ENCODE data around the gene FRAT2. TPM values are rescaled to one million over a fixed set of nuclear protein-coding genes. Genes with fewer than 3 reads are reported as not detected.

Gene FRAT2
- total and polyA plus RNA-seq, 2 of the 13 experiments (the other 11 are each of a cell fraction or from before 2014, with no cell fraction given) = 7.2 to 14.1 TPM

DNA sequence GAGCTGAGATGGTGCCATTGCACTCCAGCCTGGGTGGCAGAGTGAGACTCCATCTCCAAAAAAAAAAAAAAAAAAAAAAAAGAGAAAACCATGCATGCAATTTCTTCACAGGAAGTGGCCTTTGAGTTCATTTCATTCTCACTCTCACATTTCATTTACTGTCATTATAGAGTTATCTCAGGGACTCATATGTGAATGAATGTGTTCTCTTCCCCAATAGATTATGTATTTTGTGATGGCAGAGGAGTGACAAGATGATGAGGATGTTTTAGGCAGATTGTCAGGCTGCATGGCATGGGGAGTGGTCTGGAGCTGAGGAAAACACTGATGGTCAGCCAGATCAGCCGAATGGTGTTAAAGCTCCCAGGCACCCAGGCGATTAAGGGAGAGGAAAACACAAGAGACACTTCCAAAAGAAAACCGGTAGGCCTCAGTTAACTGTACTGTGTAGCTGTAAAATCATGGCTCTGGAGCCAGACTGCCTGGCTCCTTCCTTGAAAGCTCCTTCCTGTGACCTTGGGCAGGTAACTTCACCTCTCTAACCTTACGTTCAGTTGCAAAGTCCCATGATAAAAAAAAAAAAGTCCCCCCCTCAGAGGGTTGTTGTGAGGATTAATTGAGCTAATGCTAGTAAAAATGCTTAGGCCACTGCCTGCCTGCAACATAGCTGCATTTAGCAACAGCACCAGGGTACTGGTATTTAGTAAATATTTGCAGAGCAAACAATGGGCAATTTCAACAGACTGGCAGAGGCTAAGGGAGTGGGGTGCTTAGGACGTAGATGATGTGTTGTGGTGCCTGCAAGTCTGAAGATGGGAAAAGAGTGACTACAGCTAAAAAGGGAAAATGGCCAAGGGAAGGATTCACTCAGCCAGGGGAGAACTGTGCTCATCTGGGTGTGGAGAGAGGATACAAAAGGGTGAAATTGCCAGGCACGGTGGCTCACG lies 6.9 kb downstream of the FRAT2 start (continued):
- no peak for TF ChIP-seq SIN3A (IDR thresholded peaks at IDR 0.05; ENCODE audit: borderline replicate concordance, low read depth, low read length)
- no peak for TF ChIP-seq RNF2 (conservative IDR thresholded peaks at IDR 0.05; ENCODE audit: low read depth)
- TF ChIP-seq ATF7 (IDR thresholded peaks at IDR 0.05) = no peak
- TF ChIP-seq ATF7 (CRISPR knock-in tag; IDR thresholded peaks at IDR 0.05) = no peak
- TF ChIP-seq ZNF20 (CRISPR knock-in tag; IDR thresholded peaks at IDR 0.05) = no peak
- no peak for TF ChIP-seq GTF2F1 (IDR thresholded peaks at IDR 0.05; ENCODE audit: low read length)
- no peak for TF ChIP-seq ZNF33A (CRISPR knock-in tag; IDR thresholded peaks at IDR 0.05; ENCODE audit: borderline replicate concordance)
- peak; percentile 21; the same call in 1 of the 2 replicates for TF ChIP-seq ZNF709 (CRISPR knock-in tag; IDR thresholded peaks at IDR 0.05)
- TF ChIP-seq RAD21 (CRISPR knock-in tag; IDR thresholded peaks at IDR 0.05) = peak; percentile 20; the same call in 1 of the 2 replicates
- TF ChIP-seq RXRB (CRISPR knock-in tag; IDR thresholded peaks at IDR 0.05; ENCODE audit: borderline replicate concordance) = peak; percentile 93
- peak; percentile 94 for TF ChIP-seq BCL6 (CRISPR knock-in tag; IDR thresholded peaks at IDR 0.05)
- TF ChIP-seq CREM (IDR thresholded peaks at IDR 0.05) = peak; percentile 73
- no peak for TF ChIP-seq CREM (CRISPR knock-in tag; IDR thresholded peaks at IDR 0.05)
- TF ChIP-seq NR2F1 (CRISPR knock-in tag; IDR thresholded peaks at IDR 0.05) = no peak
- TF ChIP-seq ZNF607 (CRISPR knock-in tag; IDR thresholded peaks at IDR 0.05; ENCODE audit: borderline replicate concordance) = no peak
- TF ChIP-seq, protein P1, sequence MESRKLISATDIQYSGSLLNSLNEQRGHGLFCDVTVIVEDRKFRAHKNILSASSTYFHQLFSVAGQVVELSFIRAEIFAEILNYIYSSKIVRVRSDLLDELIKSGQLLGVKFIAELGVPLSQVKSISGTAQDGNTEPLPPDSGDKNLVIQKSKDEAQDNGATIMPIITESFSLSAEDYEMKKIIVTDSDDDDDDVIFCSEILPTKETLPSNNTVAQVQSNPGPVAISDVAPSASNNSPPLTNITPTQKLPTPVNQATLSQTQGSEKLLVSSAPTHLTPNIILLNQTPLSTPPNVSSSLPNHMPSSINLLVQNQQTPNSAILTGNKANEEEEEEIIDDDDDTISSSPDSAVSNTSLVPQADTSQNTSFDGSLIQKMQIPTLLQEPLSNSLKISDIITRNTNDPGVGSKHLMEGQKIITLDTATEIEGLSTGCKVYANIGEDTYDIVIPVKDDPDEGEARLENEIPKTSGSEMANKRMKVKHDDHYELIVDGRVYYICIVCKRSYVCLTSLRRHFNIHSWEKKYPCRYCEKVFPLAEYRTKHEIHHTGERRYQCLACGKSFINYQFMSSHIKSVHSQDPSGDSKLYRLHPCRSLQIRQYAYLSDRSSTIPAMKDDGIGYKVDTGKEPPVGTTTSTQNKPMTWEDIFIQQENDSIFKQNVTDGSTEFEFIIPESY (CRISPR knock-in tag; IDR thresholded peaks at IDR 0.05) = no peak; the same call in 1 of the 2 replicates
- TF ChIP-seq, protein P2, sequence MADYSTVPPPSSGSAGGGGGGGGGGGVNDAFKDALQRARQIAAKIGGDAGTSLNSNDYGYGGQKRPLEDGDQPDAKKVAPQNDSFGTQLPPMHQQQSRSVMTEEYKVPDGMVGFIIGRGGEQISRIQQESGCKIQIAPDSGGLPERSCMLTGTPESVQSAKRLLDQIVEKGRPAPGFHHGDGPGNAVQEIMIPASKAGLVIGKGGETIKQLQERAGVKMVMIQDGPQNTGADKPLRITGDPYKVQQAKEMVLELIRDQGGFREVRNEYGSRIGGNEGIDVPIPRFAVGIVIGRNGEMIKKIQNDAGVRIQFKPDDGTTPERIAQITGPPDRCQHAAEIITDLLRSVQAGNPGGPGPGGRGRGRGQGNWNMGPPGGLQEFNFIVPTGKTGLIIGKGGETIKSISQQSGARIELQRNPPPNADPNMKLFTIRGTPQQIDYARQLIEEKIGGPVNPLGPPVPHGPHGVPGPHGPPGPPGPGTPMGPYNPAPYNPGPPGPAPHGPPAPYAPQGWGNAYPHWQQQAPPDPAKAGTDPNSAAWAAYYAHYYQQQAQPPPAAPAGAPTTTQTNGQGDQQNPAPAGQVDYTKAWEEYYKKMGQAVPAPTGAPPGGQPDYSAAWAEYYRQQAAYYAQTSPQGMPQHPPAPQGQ (CRISPR knock-in tag; IDR thresholded peaks at IDR 0.05; ENCODE audit: borderline replicate concordance) = no peak
- no peak for TF ChIP-seq HNRNPK (IDR thresholded peaks at IDR 0.05; ENCODE audit: low read depth, low read length, poor library complexity, severe bottlenecking)
- no peak for TF ChIP-seq ZNF138 (CRISPR knock-in tag; IDR thresholded peaks at IDR 0.05; ENCODE audit: low read depth)
- TF ChIP-seq, protein P3, sequence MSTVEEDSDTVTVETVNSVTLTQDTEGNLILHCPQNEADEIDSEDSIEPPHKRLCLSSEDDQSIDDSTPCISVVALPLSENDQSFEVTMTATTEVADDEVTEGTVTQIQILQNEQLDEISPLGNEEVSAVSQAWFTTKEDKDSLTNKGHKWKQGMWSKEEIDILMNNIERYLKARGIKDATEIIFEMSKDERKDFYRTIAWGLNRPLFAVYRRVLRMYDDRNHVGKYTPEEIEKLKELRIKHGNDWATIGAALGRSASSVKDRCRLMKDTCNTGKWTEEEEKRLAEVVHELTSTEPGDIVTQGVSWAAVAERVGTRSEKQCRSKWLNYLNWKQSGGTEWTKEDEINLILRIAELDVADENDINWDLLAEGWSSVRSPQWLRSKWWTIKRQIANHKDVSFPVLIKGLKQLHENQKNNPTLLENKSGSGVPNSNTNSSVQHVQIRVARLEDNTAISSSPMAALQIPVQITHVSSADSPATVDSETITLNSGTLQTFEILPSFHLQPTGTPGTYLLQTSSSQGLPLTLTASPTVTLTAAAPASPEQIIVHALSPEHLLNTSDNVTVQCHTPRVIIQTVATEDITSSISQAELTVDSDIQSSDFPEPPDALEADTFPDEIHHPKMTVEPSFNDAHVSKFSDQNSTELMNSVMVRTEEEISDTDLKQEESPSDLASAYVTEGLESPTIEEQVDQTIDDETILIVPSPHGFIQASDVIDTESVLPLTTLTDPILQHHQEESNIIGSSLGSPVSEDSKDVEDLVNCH (CRISPR knock-in tag; IDR thresholded peaks at IDR 0.05) = no peak
- TF ChIP-seq, protein P4, sequence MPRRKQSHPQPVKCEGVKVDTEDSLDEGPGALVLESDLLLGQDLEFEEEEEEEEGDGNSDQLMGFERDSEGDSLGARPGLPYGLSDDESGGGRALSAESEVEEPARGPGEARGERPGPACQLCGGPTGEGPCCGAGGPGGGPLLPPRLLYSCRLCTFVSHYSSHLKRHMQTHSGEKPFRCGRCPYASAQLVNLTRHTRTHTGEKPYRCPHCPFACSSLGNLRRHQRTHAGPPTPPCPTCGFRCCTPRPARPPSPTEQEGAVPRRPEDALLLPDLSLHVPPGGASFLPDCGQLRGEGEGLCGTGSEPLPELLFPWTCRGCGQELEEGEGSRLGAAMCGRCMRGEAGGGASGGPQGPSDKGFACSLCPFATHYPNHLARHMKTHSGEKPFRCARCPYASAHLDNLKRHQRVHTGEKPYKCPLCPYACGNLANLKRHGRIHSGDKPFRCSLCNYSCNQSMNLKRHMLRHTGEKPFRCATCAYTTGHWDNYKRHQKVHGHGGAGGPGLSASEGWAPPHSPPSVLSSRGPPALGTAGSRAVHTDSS (CRISPR knock-in tag; conservative IDR thresholded peaks at IDR 0.05) = no peak
- TF ChIP-seq ZNF296 (CRISPR knock-in tag; conservative IDR thresholded peaks at IDR 0.05) = no peak
